HG02981 (cell line): ENCODE measurements around the gene ARL15.
"Not testable (repeated sequence)": the region's sequence is repeated elsewhere in the genome, so short reads cannot be mapped to it uniquely, and the experiment has no call there.

Experiments used
- ATAC-seq: cut with Tn5 transposase; IDR thresholded peaks from one replicate; pipeline ENCODE4 v1.9.1; 2021; ENCODE audit warnings: mild to moderate bottlenecking, moderate library complexity; ENCODE audit not compliant: unreplicated experiment

Gene ARL15

GRCh38 chr5:54103871-54104270 is 206.5 kb downstream of the ARL15 start:
- no peak for ATAC-seq

- no peak for ATAC-seq
These were observed 212.1 kb downstream of the ARL15 start for GRCh38 chr5:54098267-54098666.

- ATAC-seq = no peak
These were observed 214.4 kb downstream of the ARL15 start for GRCh38 chr5:54095969-54096368.

- no peak for ATAC-seq
These were observed 215.7 kb downstream of the ARL15 start for GRCh38 chr5:54094706-54095105.

- peak; percentile 65 for ATAC-seq
These were observed 216.5 kb downstream of the ARL15 start for GRCh38 chr5:54093861-54094260.

- no peak for ATAC-seq
These were observed 217.3 kb downstream of the ARL15 start for GRCh38 chr5:54093081-54093492.

- no peak for ATAC-seq
These were observed 218.9 kb downstream of the ARL15 start for GRCh38 chr5:54091307-54092130.

- no peak for ATAC-seq
These were observed 219.8 kb downstream of the ARL15 start for GRCh38 chr5:54090495-54091120.

- no peak for ATAC-seq
These were observed 222.3 kb downstream of the ARL15 start for GRCh38 chr5:54088081-54088480.

- ATAC-seq = no peak
These were observed 222.9 kb downstream of the ARL15 start for GRCh38 chr5:54087436-54087835.

GRCh38 chr5:54086191-54086590 is 224.2 kb downstream of the ARL15 start:
- ATAC-seq = no peak

GRCh38 chr5:54084696-54085095 is 225.7 kb downstream of the ARL15 start:
- no peak for ATAC-seq

GRCh38 chr5:54083851-54084250 is 226.5 kb downstream of the ARL15 start:
- no peak for ATAC-seq

- ATAC-seq = no peak
These were observed 227.1 kb downstream of the ARL15 start for GRCh38 chr5:54083245-54083644.

GRCh38 chr5:54081415-54081814 is 229.0 kb downstream of the ARL15 start:
- no peak for ATAC-seq

GRCh38 chr5:54080831-54081230 is 229.5 kb downstream of the ARL15 start:
- ATAC-seq = no peak

GRCh38 chr5:54073735-54074134 is 236.6 kb downstream of the ARL15 start:
- no peak for ATAC-seq

GRCh38 chr5:54073131-54073530 is 237.2 kb downstream of the ARL15 start:
- no peak for ATAC-seq

- no peak for ATAC-seq
These were observed 243.9 kb downstream of the ARL15 start for GRCh38 chr5:54066433-54066832.

GRCh38 chr5:54063817-54064216 is 246.6 kb downstream of the ARL15 start:
- ATAC-seq = no peak

- ATAC-seq = no peak
These were observed 247.4 kb downstream of the ARL15 start for GRCh38 chr5:54062958-54063357.

- not testable (repeated sequence) for ATAC-seq
These were observed 249.5 kb downstream of the ARL15 start for GRCh38 chr5:54060919-54061318.
